Fibroblast of skin of right biceps (primary cell): Measurements from ENCODE around the gene ALDH8A1.

Experiments used
- DNase-seq: peaks from one replicate; pipeline ENCODE4 v3.0.0-alpha.2; 2013

Gene ALDH8A1

GRCh38 chr6:134948691-134949090 lies 1.2 kb downstream of the ALDH8A1 start:
- DNase-seq, result no peak

GRCh38 chr6:134948142-134948541 lies 1.8 kb downstream of the ALDH8A1 start:
- DNase-seq, result no peak

DNA sequence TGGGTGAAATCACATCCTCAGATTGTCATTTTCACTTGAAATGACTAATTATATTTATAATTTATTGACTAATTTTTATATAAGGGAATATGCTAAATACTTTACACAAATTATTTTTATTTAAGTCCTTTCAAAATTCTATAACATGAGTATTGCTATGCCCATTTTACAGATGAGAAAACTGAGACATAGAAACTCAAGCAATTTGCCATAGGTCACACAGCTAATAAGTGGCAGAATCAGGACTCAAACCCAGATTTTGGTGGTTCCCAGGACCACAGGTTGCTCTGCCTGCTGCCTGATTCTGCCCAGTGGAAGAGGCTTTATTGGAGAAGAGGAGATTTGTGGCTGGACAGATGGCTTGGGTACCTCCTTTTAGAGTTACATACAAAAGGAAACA lies 4.9 kb downstream of the ALDH8A1 start:
- DNase-seq, result no peak

GRCh38 chr6:134943522-134944111 lies 6.3 kb downstream of the ALDH8A1 start:
- DNase-seq, result no peak

GRCh38 chr6:134938896-134939295 lies 11.0 kb downstream of the ALDH8A1 start:
- no peak for DNase-seq

DNA sequence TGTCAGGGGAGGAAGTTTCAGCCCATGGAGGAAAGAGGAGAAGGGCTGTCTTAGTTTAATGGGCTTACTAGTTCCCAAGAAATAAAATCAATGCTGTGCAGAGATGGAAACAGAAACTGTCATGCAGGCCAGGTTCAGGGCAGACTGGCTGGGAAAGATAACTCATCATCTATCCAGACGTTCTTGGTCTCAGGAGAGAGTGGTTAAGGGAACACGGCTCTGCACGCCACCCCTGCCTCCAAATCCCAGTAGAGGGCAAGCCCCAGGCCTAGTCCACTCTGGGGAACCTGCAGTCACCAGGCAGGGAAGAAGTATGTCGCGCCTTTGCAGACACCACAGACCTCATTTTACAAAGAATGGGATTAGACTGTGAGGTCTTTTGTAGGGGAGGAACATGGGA lies 12.5 kb downstream of the ALDH8A1 start:
- DNase-seq, result peak; percentile 56

DNA sequence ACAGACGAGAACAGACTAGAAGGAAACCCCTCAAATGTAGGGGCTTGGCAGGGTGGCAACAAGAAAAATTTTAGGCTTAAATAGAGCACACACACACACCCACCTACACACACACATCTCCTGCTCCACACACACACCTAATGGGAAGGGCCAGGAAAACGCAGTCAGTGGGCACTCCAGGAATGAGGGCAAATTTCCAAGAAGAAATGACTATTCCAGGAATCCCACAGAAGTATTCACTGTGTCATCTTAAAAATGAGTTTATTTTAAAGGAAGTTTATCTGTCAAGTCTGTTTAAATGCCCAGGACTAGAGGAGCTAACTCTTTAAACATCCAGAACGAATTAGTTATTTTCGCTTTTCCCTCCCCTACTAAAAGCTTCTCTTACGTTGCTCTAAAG lies 13.0 kb downstream of the ALDH8A1 start:
- DNase-seq, result peak; percentile 92

GRCh38 chr6:134936476-134936875 lies 13.4 kb downstream of the ALDH8A1 start:
- DNase-seq, result peak; percentile 45

- peak; percentile 43 for DNase-seq
Observed at GRCh38 chr6:134934793-134935485, 15.0 kb downstream of the ALDH8A1 start.

GRCh38 chr6:134932535-134933470 lies 17.1 kb downstream of the ALDH8A1 start:
- DNase-seq, result no peak

DNA sequence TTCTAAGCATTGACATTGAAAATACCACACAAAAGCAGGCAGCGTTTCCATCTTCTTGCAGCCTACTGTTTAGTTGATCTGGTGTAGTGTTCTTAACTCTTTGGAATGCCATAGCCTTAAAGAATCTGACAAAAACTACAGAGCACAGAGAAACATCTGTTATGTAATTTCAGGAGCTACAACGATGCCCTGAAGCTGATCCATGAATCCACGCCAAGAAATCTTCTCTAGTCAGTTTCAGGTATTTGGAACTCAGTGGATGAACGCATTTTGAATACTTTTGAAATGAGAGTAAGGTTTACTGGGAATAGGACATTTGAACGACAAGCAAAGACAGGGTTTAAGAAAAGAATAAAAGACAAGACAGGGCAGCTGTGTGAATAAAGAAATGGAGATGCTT lies 17.8 kb downstream of the ALDH8A1 start:
- DNase-seq, result no peak

- no peak for DNase-seq
Observed at GRCh38 chr6:134930463-134930862, 19.4 kb downstream of the ALDH8A1 start.

- DNase-seq, result no peak
Observed at GRCh38 chr6:134928151-134928900, 21.6 kb downstream of the ALDH8A1 start.

DNA sequence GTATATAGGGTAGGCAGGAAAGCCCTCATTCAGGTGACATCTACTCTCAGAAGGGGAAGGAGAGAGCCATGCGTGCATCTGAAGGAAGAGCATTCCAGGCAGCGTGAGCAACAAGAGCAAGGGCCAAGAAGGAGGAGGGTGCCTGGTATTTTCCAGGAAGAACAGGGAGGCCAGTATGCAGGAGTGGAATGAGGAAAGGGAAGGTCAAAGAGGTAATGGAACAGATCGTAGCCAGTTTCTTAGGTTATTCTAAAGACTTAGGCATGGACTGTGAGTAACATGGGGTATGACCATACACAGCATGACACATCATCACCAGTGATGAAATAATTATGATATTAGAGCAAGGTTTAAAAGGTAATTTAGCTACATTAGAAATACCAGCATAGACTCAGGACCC lies 24.1 kb downstream of the ALDH8A1 start:
- peak; percentile 80 for DNase-seq

DNA sequence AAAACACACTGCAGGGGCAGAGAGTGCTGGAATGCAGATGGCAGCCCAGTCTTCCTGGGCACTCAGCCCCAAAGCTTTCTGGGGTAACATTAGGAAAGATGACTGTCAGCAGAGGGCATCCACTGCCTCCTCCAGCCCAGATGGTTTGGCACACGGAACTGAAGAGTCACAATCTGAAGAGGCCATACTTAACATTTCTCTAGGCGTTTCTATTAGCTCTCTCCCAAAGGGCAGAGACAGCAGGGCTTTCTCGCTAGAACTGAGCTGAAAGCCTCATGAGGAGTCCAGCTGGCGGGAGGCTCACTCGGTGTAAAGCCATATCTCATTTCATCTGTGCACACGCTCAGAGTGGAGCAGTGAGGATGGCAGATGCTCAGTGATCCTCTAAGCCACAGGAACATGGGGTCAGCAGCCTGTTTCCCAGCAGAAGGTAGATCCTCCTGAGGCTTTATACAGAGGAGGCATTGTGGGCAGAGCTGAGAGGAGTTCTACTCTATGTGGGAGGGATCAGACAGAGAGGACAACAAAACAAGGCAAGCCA lies 28.1 kb downstream of the ALDH8A1 start:
- DNase-seq, result no peak

DNA sequence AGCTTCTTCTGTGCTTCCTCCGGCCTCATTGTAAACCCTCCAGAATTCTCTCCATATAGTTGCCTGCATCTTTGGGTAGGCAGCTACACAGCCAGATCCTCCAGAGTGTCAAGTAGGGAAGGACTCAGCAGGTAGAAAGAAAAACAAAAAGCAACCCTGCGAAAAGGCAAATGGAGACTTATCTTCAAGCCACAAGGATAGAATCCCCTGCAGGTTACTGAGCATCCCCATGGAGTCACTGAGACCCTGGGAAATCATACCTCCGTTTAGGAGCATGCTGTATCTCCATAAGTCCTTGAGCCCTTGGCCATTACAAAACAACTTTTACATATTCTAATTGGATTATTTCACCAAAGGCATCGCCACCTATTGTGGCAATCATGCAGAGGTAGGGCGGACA lies 28.6 kb downstream of the ALDH8A1 start:
- no peak for DNase-seq

DNA sequence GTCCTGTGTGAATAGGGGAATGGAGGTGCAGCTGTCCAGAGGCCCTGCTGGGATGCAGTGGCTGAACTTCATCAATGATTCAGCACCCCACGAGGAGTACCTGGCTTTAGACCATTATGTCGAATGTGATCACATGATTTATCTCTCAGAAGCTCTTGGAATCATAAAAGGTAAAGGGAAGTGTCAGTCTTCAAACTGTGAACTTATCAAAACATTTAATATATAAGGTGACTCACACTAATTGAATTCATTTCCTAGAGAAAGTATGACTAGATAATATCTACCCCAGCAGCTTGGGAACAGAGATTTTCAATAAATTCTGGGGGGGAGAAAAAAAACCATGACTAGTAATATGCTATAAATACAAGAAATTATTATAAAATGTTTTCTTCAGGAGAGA lies 29.5 kb downstream of the ALDH8A1 start:
- peak; percentile 34 for DNase-seq

DNA sequence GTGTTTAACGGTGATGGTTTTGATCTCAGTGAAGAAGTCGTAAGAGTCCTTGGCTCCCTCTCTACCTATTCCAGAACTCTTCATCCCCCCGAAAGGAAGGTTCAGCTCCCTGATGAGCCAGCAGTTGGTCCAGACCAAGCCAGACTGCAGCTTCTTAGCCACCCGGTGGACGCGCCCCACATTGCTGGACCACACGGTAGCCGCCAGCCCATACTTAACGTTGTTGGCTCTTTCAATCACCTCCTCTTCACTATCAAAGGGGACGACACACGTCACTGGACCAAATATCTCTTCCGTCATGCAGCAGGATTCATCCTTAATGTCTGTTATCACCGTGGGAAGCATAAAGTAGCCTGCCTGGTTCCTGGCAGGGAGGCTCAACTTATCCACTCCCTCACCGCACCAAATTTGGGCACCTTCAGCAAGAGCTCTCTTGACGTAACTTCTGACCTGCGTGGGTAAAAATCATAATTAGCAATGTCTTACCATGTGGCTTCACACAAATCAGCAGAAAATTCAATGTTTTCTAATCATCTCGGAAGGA lies 31.4 kb downstream of the ALDH8A1 start:
- DNase-seq, result no peak

- DNase-seq, result peak; percentile 88
Observed at GRCh38 chr6:134911547-134911946, 38.4 kb downstream of the ALDH8A1 start.

DNA sequence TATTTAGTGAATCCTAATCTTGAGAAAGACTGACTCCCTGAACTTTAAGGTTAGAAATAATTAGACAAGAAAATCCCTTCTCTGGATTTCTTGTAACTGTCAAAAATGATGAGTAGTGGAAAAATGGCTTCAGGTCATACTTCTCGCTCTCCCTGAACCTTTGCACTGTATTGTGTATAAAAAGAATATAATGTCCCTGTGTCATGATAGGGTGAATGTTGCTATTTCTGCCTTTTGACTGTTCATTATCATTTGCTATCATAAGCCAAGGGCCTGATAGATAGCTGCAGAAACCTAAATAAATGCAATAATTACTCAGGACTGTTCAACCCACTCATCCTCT lies 39.3 kb downstream of the ALDH8A1 start:
- no peak for DNase-seq

DNA sequence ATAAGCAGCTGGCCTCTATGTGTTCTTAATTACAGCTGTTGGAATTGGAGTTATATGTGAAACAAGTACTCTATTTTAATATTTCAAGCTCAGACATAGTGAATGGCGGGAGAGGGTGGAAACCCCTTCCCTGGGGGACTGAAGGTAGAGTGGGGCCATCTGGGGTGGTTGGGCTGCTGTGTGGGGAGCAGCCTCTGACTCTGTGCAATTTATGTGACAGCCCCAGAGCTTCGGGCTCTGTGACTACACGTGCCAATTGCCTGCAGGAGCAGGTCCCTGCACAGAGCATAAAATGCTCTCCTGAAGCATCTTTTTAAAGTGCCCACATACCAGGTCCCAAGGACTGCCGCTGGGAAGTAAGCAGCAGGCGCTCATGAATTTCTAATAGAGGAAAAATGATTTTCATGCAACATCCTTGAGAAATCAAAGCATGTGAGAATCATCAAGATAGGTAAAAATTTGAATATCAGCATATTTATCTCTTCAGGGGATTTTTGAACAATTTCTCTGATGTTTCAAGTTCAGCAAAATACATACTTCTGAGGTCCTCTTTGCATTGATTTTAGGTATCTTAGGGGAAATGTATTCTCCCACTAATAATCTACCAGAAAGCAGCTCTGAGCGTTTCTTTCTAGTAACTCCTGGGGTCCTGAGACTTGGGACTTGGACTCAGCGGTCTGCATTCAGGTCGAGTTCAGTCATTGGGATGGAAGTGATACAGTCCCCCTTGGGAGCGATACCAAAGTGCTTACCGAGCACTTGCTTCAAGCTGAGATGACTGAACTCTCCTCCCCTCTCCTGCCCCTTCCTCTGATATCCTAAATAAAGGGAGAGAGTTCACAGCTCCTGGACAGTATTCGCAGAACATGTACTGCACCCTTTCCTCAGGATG lies 40.0 kb downstream of the ALDH8A1 start:
- peak; percentile 42 for DNase-seq
